Liver (tissue), 3 donors: ENCODE results near the gene RASA3.
"Not testable (repeated sequence)": the region's sequence is repeated elsewhere in the genome, so short reads cannot be mapped to it uniquely, and the experiment has no call there.

Experiments used
- ATF3 ChIP-seq: IDR thresholded peaks from 2 replicates; pipeline ENCODE4 v1.6.1; 2016; ENCODE audit warnings: antibody characterized with exemption
- CTCF ChIP-seq: fragments of 150-350 bp; IDR thresholded peaks from 2 replicates; pipeline ENCODE4 v1.5.1; 2017; ENCODE audit warnings: improper control_type of control experiment, low read depth, low read length; ENCODE audit not compliant: missing input control
- EGR1 ChIP-seq, 2 donors: IDR thresholded peaks; 2 replicates each; pipeline ENCODE4 v1.6.1; 2016 to 2018; ENCODE audit warnings: antibody characterized with exemption in 2 of 2, low read depth in 2 of 2
- FOXA1 ChIP-seq: IDR thresholded peaks from 2 replicates; pipeline ENCODE4 v1.6.1; 2016; ENCODE audit warnings: antibody characterized with exemption
- GABPA ChIP-seq, 2 donors: IDR thresholded peaks in 1 of 2; conservative IDR thresholded peaks in 1 of 2; 2 replicates each; pipeline ENCODE4 v1.6.1; 2016; ENCODE audit warnings: antibody characterized with exemption in 2 of 2, mild to moderate bottlenecking in 1 of 2, moderate library complexity in 1 of 2
- REST ChIP-seq: IDR thresholded peaks from 2 replicates; pipeline ENCODE4 v1.6.1; 2016; ENCODE audit warnings: antibody characterized with exemption, mild to moderate bottlenecking
- donor health status: healthy.
- donor health status: healthy.

GRCh38 chr13:114075811-114076210 is 56.6 kb downstream of the RASA3 start:
- not testable (repeated sequence) for TF ChIP-seq CTCF; REST; EGR1 (IDR thresholded peaks at IDR 0.05; ENCODE audit: low read depth in 2 of 2); FOXA1; ATF3; GABPA (IDR thresholded peaks at IDR 0.05 in 1 of 2, conservative IDR thresholded peaks at IDR 0.05 in 1 of 2)
